ENCODE measurements around the gene AGT.
"Not testable (repeated sequence)": the region's sequence is repeated elsewhere in the genome, so short reads cannot be mapped to it uniquely, and the experiment has no call there.

AGT gene

DNA sequence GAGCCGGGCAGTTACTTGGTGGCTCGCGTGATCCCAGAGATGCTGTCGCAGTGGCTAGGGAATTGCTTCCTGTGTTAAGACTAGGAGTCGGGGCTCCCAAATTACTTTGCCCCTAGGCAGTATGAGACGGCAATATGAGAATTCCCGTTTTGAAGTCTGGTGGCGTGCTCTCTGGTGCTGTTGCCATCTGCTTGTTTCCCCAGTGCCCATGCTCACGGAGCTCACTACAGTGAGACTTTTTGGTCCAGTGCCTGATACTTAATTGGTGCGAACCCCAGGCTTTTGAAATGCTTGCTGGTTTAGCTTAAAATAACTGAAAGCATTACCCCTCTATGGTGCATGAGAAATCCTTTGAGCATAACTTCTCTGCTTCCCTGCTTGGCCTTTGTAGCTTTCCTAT lies 22.3 kb downstream of the AGT start:
- DNase-seq (ENCODE audit: low read depth): no peak

DNA sequence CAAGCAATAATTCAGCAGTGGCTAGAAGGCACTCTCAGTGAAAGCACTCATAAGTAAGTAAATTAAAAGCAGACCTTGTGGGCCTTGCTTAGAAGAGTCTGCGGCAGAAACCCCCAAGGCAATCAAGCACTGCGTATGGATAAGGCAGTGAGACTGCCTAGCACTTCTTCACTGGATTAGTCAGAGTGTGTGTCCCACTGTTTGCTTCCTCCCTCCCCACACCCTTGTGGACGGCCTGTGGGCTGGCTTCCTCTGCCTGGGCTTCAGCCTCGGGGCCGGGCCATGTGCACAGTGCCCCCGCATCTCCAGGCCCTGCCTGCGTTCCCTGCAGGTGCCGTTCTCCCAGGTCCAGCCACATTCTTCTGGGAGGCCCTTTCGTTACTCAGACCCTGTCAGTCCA lies 23.8 kb downstream of the AGT start:
- DNase-seq (ENCODE audit: low read depth): no peak

DNA sequence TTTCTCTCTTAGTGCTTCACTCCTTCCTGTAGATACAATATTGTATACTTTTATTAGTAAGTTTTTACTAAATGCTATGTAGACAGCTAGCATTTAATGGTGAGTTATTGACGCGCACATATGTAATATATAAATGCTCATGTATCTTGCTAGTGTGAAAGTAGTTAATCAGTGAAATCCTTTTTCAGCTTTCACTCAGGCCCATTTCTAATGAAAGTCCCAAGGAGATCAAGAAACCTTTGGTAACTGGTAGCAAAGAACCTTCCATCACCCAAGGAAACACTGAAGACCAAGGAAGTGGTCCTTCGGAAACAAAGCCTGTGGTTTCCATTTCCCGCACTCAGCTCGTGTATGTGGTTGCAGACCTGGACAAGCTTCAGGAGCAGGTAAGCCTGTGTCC lies 27.2 kb downstream of the AGT start:
- no peak for DNase-seq (ENCODE audit: low read depth)

DNA sequence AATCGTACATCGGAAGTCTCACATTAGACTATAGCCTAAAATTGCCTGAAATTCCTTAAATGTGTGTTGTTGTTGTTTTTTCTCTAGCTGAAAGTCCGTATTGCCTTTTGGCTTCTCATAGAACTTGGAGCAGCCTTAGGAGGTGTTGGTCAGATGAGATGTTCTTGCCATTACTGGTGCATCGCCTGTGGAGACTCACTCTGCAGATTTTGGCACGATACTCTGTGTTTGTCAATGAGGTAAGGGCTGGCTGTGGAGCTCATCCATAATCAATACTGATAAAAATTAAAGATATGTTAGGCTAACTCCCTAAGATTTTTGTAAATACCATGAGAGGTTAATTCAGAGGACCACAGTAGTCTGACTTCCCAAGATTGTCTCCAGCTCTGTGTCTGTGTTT lies 28.9 kb downstream of the AGT start:
- no peak for DNase-seq (ENCODE audit: low read depth)

DNA sequence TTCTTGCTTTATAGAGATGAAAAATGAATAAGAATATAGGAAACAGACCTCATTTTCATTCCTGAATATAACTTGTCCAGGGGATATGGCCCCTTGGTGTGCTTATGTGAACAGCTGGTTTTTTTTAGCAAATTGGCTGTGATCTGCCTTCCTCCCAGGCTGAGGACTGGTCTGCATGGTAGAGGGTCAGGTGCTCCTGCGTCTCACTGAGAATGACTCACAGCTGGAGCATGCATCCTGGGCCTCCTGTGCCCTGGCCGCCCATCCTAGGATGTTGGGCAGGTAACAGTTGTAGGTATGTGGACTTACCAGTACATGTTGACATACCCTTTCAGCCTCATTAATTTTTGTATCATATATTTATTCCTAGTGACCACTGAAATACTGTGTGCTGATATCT lies 29.8 kb downstream of the AGT start:
- no peak for DNase-seq (ENCODE audit: low read depth)

DNA sequence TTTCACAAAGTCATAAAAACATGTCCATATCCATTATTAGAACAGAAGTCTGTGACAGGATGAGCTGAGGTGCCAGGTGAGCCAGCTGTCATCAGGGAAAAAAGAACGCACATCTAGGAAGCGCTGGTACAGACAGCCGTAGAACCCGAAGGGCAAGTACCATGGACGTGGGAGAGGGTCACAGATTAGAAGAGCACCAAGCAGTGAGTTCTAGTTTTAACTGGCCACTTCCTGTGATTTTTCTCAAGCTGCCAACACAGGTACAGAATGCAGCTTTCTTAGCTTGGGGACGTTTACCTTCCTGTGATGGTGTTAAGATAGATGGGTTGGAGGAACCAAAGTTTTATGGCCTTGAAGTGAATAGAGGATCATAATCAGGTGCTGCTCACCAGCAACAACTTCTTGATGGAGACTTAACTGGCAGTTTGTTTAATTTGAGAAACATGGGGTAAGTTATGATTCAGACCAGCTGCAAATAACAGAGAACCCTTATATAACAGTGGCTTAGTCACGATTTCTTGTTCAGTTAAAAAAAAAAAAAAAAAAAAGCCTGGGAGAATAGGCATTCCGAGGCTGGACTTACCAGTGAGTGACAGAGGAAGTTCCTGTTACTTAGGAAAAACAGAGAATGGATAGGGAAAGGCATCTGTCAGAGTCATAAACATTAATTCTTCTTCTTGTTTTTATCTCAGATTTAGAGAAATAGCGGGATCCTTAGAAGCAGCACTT lies 30.9 kb downstream of the AGT start:
- DNase-seq (ENCODE audit: low read depth): no peak

DNA sequence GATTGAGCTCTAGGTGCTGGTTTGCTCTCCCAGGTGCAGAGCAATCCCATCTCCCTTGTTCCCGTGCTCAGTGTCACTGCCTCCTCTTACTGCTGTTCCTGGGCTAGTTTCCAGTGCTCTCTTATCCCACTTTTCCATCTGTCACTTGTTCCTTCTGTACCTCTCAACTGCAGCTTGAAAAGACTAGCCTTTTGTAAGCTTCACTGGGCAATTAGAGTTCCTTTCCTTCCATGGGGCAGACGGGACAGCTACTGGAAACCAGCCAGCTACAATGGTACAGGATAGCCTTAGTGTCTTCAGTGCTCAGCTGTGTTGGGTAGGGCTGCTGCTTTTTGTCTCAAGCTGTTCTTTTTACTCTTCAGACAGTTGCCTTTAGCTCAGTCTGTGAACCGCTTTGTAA lies 31.6 kb downstream of the AGT start:
- DNase-seq (ENCODE audit: low read depth): no peak

DNA sequence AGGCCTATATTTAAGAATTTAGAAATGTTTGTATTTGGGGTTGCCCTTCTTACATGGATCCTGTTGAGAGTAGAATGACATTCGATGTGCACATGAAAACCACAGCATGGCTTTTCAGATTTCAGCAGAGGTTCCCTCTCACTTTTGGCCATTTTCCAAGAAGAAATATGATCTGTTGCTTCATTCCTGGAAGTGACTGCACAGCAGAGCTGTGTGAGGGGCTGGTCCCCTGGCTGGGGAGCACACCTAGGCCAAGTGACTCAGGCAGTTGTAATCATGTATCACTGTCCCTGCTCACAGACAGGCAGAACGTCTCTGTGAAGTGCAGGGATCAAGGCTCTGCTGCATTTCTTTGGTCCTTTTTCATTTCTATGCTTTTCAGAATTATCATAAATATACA lies 32.3 kb downstream of the AGT start:
- DNase-seq (ENCODE audit: low read depth): no peak

DNA sequence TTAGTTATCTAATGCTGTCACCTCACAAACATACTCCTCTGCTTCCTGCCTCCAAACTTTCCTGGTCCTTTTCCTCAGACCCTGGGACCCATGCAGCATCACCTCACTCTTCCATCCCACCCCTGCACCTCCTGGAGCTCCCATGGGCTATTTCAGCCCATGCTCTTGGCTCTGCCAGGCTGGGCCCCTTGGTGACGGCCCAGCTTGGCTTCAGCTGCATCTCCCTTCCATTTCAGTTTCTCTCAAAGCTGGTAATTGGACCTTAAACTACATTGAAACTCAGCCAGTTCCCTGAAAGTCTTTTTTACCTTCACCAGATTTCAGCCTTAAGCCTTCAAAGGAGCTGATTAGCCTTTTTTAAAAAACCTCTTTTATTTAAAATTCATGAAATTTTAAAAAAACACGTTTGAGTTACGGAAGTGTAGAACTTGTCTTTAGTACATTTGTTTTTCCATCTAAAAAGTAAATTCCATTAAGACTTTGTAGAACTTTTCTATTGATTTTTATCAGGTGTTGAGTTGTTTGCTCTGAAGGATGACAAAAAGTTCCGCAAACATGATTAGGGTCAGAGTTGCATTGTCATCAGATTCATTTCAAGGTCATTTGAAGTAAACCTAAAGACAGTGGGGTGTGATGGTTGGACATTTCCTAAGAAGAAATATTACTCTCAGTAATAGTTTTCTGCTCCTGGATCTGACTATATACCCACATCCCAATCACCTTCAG lies 33.5 kb downstream of the AGT start:
- DNase-seq (ENCODE audit: low read depth): no peak

DNA sequence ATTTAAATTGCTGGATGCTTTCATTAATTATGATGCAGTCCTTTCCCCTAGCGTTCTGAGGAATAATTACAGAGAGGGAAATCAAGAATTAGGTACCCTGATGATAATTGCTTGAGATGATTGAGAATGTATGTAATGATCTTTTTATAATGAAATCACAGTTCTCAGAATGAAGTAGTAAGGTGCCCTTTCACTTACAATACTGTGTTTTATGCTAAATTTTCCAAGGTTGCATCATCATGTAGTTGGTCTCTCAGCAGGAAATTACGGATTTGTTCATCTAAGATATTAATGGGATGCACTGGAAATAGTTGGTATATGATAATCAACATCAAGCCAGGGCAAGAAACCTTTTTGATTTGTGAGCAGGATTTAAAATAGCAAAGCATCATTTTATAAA lies 34.1 kb downstream of the AGT start:
- no peak for DNase-seq (ENCODE audit: low read depth)

DNA sequence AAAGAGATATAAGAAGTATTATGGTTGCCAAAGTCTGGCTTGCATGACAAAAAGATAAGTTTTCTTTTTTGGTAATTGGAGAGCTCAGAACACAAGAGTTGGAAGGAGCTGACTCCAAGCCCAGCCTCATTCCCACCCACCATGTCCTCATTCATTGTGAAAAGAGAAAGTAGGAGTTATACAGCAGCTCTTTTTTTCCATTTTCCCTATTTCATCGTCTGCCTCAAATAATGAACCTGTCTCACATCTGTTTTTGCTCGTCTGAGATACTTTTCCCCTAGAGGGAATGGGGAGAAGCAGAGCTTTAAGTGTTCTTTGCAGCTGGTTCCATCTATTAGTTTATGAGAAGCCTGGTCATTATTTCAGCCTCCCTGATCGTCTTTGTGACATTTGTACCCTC lies 34.7 kb downstream of the AGT start:
- DNase-seq (ENCODE audit: low read depth): no peak

DNA sequence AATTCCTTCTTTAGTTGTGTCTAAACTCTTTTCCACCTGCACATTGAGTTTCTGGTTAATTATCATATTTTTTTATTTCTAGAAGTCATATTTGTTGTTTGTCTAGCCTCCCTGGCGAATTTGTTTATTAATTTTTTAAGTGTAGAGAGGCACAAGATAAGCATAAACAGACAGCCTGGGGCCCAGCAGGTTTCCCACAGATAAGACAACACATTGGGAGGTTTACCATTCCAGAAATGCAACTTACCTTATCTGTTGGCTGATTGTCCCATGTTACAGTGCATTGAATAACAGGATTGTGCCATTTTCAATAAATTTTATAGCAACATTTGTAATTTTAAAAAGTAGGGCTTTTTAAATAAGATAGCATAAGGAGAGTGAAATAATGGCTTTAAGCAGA lies 36.7 kb downstream of the AGT start:
- no peak for DNase-seq (ENCODE audit: low read depth)

DNA sequence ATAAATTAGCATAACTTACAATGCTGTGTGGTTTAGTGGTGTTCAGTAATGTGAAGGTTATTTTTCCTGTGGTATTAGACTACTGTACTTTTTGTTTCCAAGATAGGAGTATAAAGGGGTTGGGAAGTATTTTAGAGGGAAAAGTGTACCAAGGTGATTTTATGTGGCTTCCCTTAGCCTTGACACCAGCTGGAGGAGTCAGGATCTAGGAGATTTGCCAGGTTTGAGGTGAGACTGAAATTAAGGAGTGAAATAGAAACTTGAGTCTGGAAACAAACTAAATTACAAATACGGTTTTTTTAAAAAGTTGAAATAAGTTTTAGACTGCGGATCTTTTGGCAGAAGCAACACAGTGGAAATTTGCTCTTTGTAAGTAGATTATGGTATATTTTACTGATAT lies 39.3 kb downstream of the AGT start:
- no peak for DNase-seq (ENCODE audit: low read depth)

DNA sequence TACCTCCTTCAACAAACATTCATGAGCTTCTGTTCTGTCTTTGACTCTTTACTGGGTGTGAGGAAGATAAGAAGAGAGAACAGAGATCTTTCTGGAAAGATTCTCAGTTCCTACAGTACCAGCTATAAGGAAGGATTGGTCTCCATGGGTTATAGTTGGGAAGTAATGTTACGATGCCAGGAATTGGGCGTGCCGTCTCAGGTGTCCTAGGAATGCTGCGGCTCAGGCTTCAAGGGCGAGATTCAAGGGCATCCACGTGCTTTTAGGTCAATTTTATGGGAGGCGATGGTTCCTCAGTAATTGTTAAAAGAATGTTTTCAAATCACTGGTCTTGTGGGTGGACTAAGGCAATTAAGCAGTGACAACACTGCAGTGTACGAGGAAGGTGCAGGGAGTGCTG lies 44.4 kb downstream of the AGT start:
- DNase-seq (ENCODE audit: low read depth): no peak

DNA sequence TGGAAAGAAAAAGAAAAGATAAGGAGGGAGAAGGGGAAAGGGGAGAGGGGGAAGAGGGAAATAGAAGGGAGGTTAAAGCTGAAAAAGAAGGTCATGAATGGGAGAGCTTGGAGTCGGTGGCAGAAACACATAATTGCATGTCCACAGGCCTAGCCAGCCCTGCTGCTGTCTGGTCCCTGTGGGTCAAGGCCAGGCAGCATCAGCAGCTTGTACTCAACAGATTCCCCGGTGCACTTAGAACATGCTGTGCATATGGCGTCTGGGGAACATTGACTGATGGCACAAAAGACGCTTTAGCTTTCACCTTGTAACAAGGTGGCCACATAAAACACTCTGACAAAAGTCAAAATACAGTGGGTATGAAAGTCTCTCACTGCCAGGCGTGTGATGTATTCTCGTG lies 45.7 kb downstream of the AGT start:
- no peak for DNase-seq (ENCODE audit: low read depth)

DNA sequence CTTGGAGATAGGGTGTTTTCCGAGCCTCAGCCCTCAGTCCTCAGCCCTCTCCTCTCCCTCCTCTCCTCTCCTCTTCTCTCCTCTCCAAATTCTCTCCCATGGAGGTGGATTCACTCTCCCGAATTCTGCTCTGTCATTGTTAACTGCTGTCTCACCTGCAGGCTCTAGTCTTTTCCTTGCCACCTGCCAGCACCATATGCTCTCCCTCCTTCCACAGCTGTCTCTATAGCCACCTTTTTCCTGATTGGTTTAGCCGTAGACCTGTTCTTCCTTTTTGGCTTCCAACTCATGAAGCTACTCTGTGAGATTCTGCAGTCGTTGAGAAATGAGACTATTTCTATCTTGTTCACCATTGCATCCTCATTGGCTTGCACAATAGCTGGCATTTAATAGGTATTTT lies 51.9 kb downstream of the AGT start:
- DNase-seq (ENCODE audit: low read depth): no peak

DNA sequence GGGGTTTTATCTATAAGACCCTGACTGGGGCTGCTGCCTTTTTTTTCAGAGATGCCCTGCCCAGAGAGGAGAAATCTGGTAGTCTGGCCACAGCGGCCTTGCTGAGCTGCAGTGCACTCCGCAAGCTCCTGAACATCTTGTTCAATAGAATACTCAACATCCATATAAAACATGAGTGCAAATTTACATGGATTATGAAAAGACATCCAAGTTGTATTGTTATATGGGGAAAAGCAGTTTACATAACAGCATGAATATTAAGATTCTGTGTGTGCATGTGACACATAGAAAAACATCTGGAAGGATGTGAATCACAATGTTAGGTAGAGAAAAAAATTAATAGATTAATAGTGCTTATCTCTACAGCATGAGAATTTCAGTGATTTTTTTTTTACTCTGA lies 55.2 kb downstream of the AGT start:
- DNase-seq (ENCODE audit: low read depth): no peak

DNA sequence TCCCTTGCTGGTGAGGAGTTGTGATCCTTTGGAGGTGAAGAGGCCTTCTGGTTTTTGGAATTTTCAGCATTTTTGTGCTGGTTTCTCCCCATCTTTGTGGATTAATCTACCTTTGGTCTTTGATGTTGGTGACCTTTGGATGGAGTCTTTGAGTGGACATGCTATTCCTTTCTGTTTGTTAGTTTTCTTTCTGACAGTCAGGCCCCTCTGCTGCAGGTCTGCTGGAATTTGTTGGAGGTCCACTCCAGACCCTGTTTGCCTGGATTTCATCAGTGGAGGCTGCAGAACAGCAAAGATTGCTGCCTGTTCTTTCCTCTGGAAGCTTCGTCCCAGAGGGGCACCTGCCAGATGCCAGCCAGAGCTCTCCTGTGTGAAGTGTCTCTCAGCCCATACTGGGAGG lies 55.8 kb downstream of the AGT start:
- not testable (repeated sequence) for DNase-seq (ENCODE audit: low read depth)

DNA sequence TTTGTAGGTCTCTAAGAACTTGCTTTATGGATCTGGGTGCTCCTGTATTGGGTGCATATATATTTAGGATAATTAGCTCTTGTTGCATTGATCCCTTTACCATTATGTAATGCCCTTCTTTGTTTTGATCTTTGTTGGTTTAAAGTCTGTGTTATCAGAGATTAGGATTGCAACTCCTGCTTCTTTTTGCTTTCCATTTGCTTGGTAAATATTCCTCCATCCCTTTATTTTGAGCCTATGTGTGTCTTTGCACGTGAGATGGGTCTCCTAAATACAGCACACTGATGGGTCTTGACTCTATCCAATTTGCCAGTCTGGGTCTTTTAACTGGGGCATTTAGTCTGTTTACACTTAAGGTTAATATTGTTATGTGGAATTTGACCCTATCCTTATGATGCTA lies 57.2 kb downstream of the AGT start:
- DNase-seq (ENCODE audit: low read depth): not testable (repeated sequence)
